ENCODE data around the gene ZBTB25.

DNA sequence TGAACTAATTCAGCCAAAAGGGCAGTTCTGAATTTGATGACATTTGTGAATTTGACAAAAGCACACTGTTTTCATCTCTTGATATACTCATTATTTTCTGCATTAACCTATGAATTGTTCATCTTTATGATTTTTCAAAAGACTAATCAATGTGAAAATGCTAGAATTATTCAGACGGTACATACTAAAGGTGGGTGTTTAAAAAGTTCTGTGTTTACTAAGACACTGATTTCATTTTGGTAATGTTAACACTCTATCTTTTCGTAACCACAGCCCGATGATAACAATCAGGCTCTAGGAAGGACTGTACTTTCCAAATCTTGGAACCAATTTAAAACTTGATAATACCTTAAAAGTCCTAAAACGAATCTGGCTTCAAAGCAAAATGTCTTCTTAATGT is 28.9 kb downstream of the ZBTB25 start:
- TF ChIP-seq, protein P1, sequence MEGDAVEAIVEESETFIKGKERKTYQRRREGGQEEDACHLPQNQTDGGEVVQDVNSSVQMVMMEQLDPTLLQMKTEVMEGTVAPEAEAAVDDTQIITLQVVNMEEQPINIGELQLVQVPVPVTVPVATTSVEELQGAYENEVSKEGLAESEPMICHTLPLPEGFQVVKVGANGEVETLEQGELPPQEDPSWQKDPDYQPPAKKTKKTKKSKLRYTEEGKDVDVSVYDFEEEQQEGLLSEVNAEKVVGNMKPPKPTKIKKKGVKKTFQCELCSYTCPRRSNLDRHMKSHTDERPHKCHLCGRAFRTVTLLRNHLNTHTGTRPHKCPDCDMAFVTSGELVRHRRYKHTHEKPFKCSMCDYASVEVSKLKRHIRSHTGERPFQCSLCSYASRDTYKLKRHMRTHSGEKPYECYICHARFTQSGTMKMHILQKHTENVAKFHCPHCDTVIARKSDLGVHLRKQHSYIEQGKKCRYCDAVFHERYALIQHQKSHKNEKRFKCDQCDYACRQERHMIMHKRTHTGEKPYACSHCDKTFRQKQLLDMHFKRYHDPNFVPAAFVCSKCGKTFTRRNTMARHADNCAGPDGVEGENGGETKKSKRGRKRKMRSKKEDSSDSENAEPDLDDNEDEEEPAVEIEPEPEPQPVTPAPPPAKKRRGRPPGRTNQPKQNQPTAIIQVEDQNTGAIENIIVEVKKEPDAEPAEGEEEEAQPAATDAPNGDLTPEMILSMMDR (IDR thresholded peaks at IDR 0.05) = no peak
- TF ChIP-seq POLR2A (IDR thresholded peaks at IDR 0.05) = no peak
